GM06990 (cell line): ENCODE results near the gene LMF1.

ENCODE experiments used
- DNase-seq: peaks from one replicate; pipeline ENCODE4 v3.0.0-alpha.2; 2011; ENCODE audit not compliant: insufficient read length; ENCODE audit errors: extremely low read depth
- H3K27me3 ChIP-seq: replicated peaks from 2 replicates; pipeline ENCODE4 v1.6.0; 2011; ENCODE audit warnings: low read length; ENCODE audit not compliant: control insufficient read depth, insufficient read depth
- H3K36me3 ChIP-seq: 2 replicates; pipeline ENCODE4 v1.5.1; 2011; ENCODE audit warnings: low read length; ENCODE audit not compliant: control insufficient read depth, insufficient read depth
- H3K4me3 ChIP-seq: replicated peaks from 2 replicates; pipeline ENCODE4 v1.5.1; 2011; ENCODE audit warnings: low read depth, mild to moderate bottlenecking, control low read depth, low read length
- CTCF ChIP-seq: IDR thresholded peaks from 2 replicates; pipeline ENCODE4 v1.5.1; 2011; ENCODE audit warnings: low read length, control low read depth, mild to moderate bottlenecking, inconsistent platforms; ENCODE audit not compliant: insufficient read depth, poor library complexity, severe bottlenecking

Gene LMF1

DNA sequence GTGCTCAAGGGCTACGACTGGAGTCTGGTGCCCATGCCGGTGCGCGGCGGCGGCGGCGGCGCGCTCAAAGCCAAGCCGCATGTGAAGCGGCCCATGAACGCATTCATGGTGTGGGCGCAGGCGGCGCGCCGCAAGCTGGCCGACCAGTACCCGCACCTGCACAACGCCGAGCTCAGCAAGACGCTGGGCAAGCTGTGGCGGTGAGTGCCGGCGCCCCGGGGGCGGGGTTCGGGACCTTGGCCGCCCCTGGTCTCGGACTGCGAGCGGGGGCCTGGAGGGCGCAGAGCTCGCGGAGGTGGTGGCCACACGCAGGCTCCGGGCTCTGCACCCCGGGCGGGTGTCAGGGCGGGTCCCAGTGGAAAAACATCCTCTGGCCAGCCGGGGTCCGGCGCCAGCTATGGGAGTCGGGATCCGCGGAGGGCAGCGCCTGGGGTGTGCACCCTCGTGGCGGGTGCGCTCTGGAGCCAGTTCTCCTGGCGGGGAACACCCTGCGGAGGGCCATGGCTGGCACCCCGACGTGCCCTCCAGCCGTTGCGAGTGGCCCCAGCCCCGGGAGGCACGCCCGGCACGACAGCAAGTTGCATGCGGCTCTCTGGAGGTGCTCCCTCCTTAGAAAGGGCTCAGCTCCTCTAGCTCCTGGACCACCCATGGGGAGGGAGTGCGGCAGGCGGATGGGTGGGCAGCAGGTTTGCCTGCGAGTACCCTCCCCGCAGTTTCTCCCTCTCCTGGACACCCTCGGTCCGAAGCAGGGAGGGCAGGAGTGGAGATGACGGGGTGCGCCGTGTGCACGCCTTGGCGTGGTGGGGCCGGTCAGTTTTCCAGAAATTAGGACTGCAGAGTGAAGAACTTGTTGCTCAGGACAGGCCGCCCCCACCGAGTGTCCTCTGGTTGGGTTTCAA lies 11.6 kb upstream of the LMF1 start:
- TF ChIP-seq CTCF: no peak
- no peaks in the 10 kb centered on the region for H3K36me3 ChIP-seq
- DNase-seq: no peak
- H3K27me3 ChIP-seq: no peaks in the 10 kb centered on the region; the same call in 1 of the 2 replicates
- no peak overlapping the region for H3K4me3 ChIP-seq

GRCh38 chr16:981695-982144 lies 10.9 kb upstream of the LMF1 start, which contains the start of gene SOX8:
SOX8 (plus strand) TSS chr16:981770; CDS start chr16:981923, 153 bp downstream.
- Histone ChIP-seq H3K4me3 (peak within 1 kb of the TSS; percentile 27), H3K36me3 (no peaks in the 10 kb centered on the region), H3K27me3 (no peaks in the 10 kb centered on the region; the same call in 1 of the 2 replicates)
- no peak for TF ChIP-seq CTCF
- no peak for DNase-seq

DNA sequence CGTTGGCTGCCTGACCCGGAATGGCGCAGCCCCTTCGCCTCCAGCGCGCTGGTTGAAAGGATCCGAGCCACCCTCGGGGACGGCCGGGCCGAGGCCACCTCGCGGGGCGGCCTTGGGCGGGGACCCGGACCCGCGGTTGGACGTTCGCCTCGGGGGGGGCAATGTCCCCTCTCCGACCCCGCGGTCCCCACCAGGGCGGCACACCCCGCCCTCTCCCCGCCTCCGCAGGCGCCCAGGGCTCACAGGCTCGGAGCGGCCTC lies 9.7 kb upstream of the LMF1 start:
- TF ChIP-seq CTCF: no peak
- no peaks in the 10 kb centered on the region for H3K36me3 ChIP-seq
- no peak overlapping the region for H3K4me3 ChIP-seq
- H3K27me3 ChIP-seq: no peaks in the 10 kb centered on the region; the same call in 1 of the 2 replicates
- no peak for DNase-seq

DNA sequence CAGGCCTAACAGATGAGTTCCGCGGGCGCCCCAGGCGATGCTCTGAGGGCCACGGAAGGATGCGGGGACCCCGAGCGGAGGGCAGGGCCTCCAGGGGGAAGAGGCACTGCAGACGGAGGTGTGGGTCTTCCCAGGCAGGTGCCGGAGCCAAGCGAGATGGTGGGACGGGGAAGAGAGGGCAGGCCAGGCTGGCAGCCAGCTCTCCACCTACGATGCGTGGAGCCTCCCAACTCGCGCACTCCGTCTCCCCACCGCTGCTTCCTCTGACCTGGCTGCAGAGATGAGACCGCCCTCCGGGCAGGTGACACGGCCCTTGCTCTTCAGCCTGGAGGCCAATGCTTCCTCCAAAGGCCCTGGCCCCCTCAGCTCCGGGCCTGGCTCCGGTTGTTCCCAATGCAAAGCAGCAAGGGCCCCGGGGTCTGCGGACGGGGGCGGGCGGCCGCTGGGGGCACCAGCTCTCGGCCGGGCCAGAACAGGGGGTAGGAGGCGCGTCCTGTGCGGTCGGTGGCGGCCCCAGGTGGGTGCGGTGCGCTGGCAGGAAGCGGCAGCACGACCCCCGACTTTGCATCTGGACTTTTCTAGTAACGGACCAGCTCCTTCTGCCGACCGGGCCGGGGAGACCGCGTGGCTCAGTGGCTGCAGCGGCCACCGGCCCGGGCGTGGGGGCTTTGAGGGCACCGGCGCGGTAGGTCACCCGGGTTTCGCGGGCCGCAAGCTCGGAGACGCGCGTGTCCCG lies 9.2 kb upstream of the LMF1 start:
- no peaks in the 10 kb centered on the region for H3K36me3 ChIP-seq

DNA sequence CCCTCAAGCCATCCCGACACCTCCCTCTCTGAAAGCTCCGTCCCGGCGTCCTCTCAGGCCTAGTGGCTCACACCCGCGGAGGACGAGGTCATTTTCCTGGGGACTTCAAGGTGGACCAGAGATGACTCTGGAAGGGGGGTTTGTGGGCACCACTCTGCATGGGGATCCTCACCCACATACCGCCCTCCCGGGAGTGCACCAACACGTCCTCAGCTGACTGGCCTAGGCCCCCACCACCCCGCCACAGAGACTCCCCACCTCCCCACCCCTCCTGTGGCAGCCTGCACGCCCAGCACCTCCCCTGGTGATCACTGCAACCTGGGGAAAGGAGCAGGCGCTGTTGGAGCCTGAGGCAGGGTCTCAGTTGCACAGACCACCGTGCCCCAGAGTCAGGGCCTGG lies 8.4 kb upstream of the LMF1 start:
- no peak for TF ChIP-seq CTCF
- no peaks in the 10 kb centered on the region for H3K36me3 ChIP-seq
- H3K27me3 ChIP-seq: no peaks in the 10 kb centered on the region; the same call in 1 of the 2 replicates
- DNase-seq: no peak
- H3K4me3 ChIP-seq: no peak overlapping the region

More for the DNA sequence above, 9.2 kb upstream of the LMF1 start:
- Histone ChIP-seq H3K27me3 (no peaks in the 10 kb centered on the region; the same call in 1 of the 2 replicates), H3K4me3 (no peak overlapping the region)
- no peak for DNase-seq
- TF ChIP-seq CTCF: no peak
